Measurements from ENCODE around the gene C5orf34.
"Not testable (repeated sequence)": the region's sequence is repeated elsewhere in the genome, so short reads cannot be mapped to it uniquely, and the experiment has no call there.

The C5orf34 gene

GRCh38 chr5:43514816-43515677 is at the start of gene C5orf34:
C5orf34 (minus strand) TSS chr5:43515148; CDS start chr5:43509339, 5,809 bp downstream.
- peak; percentile 97 for DNase-seq (ENCODE audit: low spot score)

- DNase-seq (ENCODE audit: low spot score), result no peak
Measured at GRCh38 chr5:43564289-43564850, 49.4 kb upstream of the C5orf34 start.

GRCh38 chr5:43563321-43563720 is 48.4 kb upstream of the C5orf34 start:
- no peak for DNase-seq (ENCODE audit: low spot score)

- DNase-seq (ENCODE audit: low spot score), result no peak
Measured at GRCh38 chr5:43561356-43561755, 46.4 kb upstream of the C5orf34 start.

GRCh38 chr5:43560128-43560527 is 45.2 kb upstream of the C5orf34 start:
- peak; percentile 13 for DNase-seq (ENCODE audit: low spot score)

- peak; percentile 91 for DNase-seq (ENCODE audit: low spot score)
Measured at GRCh38 chr5:43556857-43557542, 42.1 kb upstream of the C5orf34 start, which contains the start of gene PAIP1. PAIP1 (minus strand) TSS chr5:43557077; CDS start chr5:43556846, 231 bp downstream.

- DNase-seq (ENCODE audit: low spot score), result not testable (repeated sequence)
Measured at GRCh38 chr5:43556607-43556856, 41.6 kb upstream of the C5orf34 start.

- DNase-seq (ENCODE audit: low spot score), result peak; percentile 61
Measured at GRCh38 chr5:43555895-43556606, 41.1 kb upstream of the C5orf34 start.

- DNase-seq (ENCODE audit: low spot score), result no peak
Measured at GRCh38 chr5:43554497-43554896, 39.5 kb upstream of the C5orf34 start.

- peak; percentile 34 for DNase-seq (ENCODE audit: low spot score)
Measured at GRCh38 chr5:43553381-43553780, 38.4 kb upstream of the C5orf34 start.

- DNase-seq (ENCODE audit: low spot score), result no peak
Measured at GRCh38 chr5:43551731-43552130, 36.8 kb upstream of the C5orf34 start.

GRCh38 chr5:43549272-43549671 is 34.3 kb upstream of the C5orf34 start:
- not testable (repeated sequence) for DNase-seq (ENCODE audit: low spot score)

- no peak for DNase-seq (ENCODE audit: low spot score)
Measured at GRCh38 chr5:43548358-43548757, 33.4 kb upstream of the C5orf34 start.

GRCh38 chr5:43547532-43547931 is 32.6 kb upstream of the C5orf34 start:
- no peak for DNase-seq (ENCODE audit: low spot score)

GRCh38 chr5:43543434-43543833 is 28.5 kb upstream of the C5orf34 start:
- peak; percentile 9 for DNase-seq (ENCODE audit: low spot score)

- no peak for DNase-seq (ENCODE audit: low spot score)
Measured at GRCh38 chr5:43540746-43541145, 25.8 kb upstream of the C5orf34 start.

GRCh38 chr5:43536972-43537371 is 22.0 kb upstream of the C5orf34 start:
- no peak for DNase-seq (ENCODE audit: low spot score)

GRCh38 chr5:43533646-43534045 is 18.7 kb upstream of the C5orf34 start:
- no peak for DNase-seq (ENCODE audit: low spot score)

- no peak for DNase-seq (ENCODE audit: low spot score)
Measured at GRCh38 chr5:43530648-43531047, 15.7 kb upstream of the C5orf34 start.

GRCh38 chr5:43523662-43524072 is 8.7 kb upstream of the C5orf34 start:
- DNase-seq (ENCODE audit: low spot score), result no peak

- no peak for DNase-seq (ENCODE audit: low spot score)
Measured at GRCh38 chr5:43520615-43521014, 5.7 kb upstream of the C5orf34 start.

GRCh38 chr5:43515678-43516048 is 715 bp upstream of the C5orf34 start:
- DNase-seq (ENCODE audit: low spot score), result no peak

GRCh38 chr5:43514471-43514815 is 505 bp downstream of the C5orf34 start:
- peak; percentile 68 for DNase-seq (ENCODE audit: low spot score)

Measured in kidney tubule cell (primary cell).